GM21825 (cell line): Measurements from ENCODE around the gene CTNND2.

Experiments
- ATAC-seq: cut with Tn5 transposase; IDR thresholded peaks from one replicate; pipeline ENCODE4 v1.9.1; 2021; ENCODE audit warnings: mild to moderate bottlenecking, moderate library complexity; ENCODE audit not compliant: unreplicated experiment

Gene CTNND2

GRCh38 chr5:10969684-10970180, 934.5 kb downstream of the CTNND2 start:
- ATAC-seq = no peak

- no peak for ATAC-seq
These were observed 939.4 kb downstream of the CTNND2 start for GRCh38 chr5:10964806-10965205.

- ATAC-seq = no peak
These were observed 945.5 kb downstream of the CTNND2 start for GRCh38 chr5:10958728-10959127.

- no peak for ATAC-seq
These were observed 954.2 kb downstream of the CTNND2 start for GRCh38 chr5:10949856-10950630.

GRCh38 chr5:10946050-10946449, 958.2 kb downstream of the CTNND2 start:
- ATAC-seq = no peak

GRCh38 chr5:10941900-10942299, 962.3 kb downstream of the CTNND2 start:
- ATAC-seq = no peak

- ATAC-seq = no peak
These were observed 968.0 kb downstream of the CTNND2 start for GRCh38 chr5:10936081-10936855.

- no peak for ATAC-seq
These were observed 968.7 kb downstream of the CTNND2 start for GRCh38 chr5:10935536-10935935.

GRCh38 chr5:10934783-10935355, 969.4 kb downstream of the CTNND2 start:
- no peak for ATAC-seq

GRCh38 chr5:10933121-10933520, 971.1 kb downstream of the CTNND2 start:
- no peak for ATAC-seq

- no peak for ATAC-seq
These were observed 971.8 kb downstream of the CTNND2 start for GRCh38 chr5:10932426-10932825.

GRCh38 chr5:10927608-10928007, 976.6 kb downstream of the CTNND2 start:
- no peak for ATAC-seq

GRCh38 chr5:10923310-10923709, 980.9 kb downstream of the CTNND2 start:
- ATAC-seq = no peak
